ENCODE data around the gene LRGUK. TPM values are rescaled to one million over a fixed set of nuclear protein-coding genes. Genes with fewer than 3 reads are reported as not detected.
"Not testable (repeated sequence)": the region's sequence is repeated elsewhere in the genome, so short reads cannot be mapped to it uniquely, and the experiment has no call there.

LRGUK gene
- total RNA-seq, 1 experiment from 2014 or later, result 1.5 TPM

DNA sequence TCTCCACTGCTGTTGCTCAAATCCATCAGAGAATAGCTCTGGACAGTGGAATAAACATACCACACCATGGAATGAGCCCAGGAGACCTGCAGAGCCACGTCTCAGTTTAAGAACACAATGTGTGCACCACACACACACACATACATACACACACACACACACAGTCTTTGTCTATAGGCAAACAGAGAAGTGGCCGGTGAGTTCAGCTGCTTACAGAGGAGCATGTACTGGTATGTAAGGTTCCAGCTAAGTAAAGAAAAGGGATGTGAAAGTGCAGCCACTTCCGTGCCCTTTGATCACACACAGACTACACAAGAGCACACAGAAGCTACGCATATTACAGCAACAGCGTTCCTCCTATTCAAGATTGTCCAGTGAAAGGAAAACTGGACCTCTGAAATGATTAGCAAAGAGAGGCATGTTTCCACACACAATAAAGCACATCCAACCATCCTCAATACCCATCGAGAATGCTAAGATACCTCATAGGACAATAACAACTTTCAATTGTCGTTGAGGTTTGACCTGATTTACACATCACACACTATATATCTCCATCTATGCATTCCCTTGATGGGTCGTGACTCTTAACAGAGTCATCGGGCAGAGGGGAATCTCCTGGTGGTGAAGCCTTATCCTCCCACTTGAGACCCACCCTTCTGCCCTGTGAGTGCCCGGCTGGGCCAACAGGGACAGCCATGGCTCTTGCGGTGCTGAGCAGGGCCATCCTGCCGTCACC, 166.0 kb downstream of the LRGUK start:
- Histone ChIP-seq H2BK15ac (ENCODE audit: low read depth, low read length) (no peak overlapping the region), H3K4me2 (ENCODE audit: insufficient read depth, insufficient read length, low read length) (no peak overlapping the region), H4K8ac (replicated peaks; ENCODE audit: insufficient read length, low read depth, low read length) (no peak overlapping the region), H2BK12ac (ENCODE audit: insufficient read length, low read depth, low read length) (no peak overlapping the region), H3K23ac (ENCODE audit: insufficient read length, low read depth, low read length) (no peak overlapping the region), H3K23me2 (ENCODE audit: insufficient read length, low read depth, low read length, poor library complexity, severe bottlenecking) (no peaks in the 10 kb centered on the region), H4K20me1 (ENCODE audit: control insufficient read depth, insufficient read depth, insufficient read length) (no peaks in the 10 kb centered on the region), H3T11ph (ENCODE audit: low read length) (no peak overlapping the region), H2BK5ac (ENCODE audit: insufficient read length, low read length) (no peak overlapping the region), H3K9ac (ENCODE audit: extremely low read depth, insufficient read length, low read length) (no peak overlapping the region), H3K56ac (ENCODE audit: insufficient read length, low read depth, low read length) (no peak overlapping the region), H2AFZ (ENCODE audit: low read length) (no peak overlapping the region), H4K5ac (ENCODE audit: insufficient read length, low read depth, low read length) (no peak overlapping the region), H3K27ac (ENCODE audit: insufficient read length, low read depth, low read length) (no peak overlapping the region), H2AK5ac (ENCODE audit: insufficient read length, low read length) (no peak overlapping the region), H3K18ac (ENCODE audit: insufficient read length, low read depth, low read length) (no peak overlapping the region), H2BK20ac (ENCODE audit: low read depth, low read length, poor library complexity, severe bottlenecking) (no peak overlapping the region), H3K4ac (ENCODE audit: low read depth, low read length) (no peak overlapping the region), H4K91ac (ENCODE audit: insufficient read length, low read depth, low read length) (no peak overlapping the region), H3K4me1 (ENCODE audit: insufficient read depth, low read length) (no peaks in the 10 kb centered on the region), H3K9me3 (ENCODE audit: control insufficient read depth, low read depth, low read length) (no peaks in the 10 kb centered on the region), H2BK120ac (ENCODE audit: low read depth, low read length, poor library complexity, severe bottlenecking) (no peak overlapping the region), H3K14ac (ENCODE audit: insufficient read depth, low read length) (no peak overlapping the region), H3K27me3 (ENCODE audit: insufficient read depth, low read length) (no peaks in the 10 kb centered on the region), H3K79me2 (ENCODE audit: insufficient read depth, low read length) (no peaks in the 10 kb centered on the region), H3K79me1 (ENCODE audit: insufficient read depth, low read depth, low read length, poor library complexity, severe bottlenecking) (no peaks in the 10 kb centered on the region)
- DNase-seq, result no peak
- Mint-ChIP-seq H3K36me3 (ENCODE audit: insufficient read depth in 1 of 3, low read depth in 3 of 3) (peaks cover 19 to 35% (median 31%) of the 10 kb centered on the region in 3 experiments; a peak in 6 of 7 replicates), H3K4me1 (peaks cover 9 to 11% of the 10 kb centered on the region in 2 experiments; a peak in 3 of 4 replicates), H3K27ac (no peak overlapping the region), H3K27me3 (ENCODE audit: low read depth) (no peaks in the 10 kb centered on the region), H3K9me3 (no peaks in the 10 kb centered on the region), H3K4me3 (no peak overlapping the region)
- no CpG with 5 or more reads among the region's 12 CpGs for WGBS (ENCODE audit: extremely low coverage, insufficient read length, low lambda C conversion rate)
- TF ChIP-seq, protein P1, sequence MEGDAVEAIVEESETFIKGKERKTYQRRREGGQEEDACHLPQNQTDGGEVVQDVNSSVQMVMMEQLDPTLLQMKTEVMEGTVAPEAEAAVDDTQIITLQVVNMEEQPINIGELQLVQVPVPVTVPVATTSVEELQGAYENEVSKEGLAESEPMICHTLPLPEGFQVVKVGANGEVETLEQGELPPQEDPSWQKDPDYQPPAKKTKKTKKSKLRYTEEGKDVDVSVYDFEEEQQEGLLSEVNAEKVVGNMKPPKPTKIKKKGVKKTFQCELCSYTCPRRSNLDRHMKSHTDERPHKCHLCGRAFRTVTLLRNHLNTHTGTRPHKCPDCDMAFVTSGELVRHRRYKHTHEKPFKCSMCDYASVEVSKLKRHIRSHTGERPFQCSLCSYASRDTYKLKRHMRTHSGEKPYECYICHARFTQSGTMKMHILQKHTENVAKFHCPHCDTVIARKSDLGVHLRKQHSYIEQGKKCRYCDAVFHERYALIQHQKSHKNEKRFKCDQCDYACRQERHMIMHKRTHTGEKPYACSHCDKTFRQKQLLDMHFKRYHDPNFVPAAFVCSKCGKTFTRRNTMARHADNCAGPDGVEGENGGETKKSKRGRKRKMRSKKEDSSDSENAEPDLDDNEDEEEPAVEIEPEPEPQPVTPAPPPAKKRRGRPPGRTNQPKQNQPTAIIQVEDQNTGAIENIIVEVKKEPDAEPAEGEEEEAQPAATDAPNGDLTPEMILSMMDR (conservative IDR thresholded peaks at IDR 0.05), result no peak

DNA sequence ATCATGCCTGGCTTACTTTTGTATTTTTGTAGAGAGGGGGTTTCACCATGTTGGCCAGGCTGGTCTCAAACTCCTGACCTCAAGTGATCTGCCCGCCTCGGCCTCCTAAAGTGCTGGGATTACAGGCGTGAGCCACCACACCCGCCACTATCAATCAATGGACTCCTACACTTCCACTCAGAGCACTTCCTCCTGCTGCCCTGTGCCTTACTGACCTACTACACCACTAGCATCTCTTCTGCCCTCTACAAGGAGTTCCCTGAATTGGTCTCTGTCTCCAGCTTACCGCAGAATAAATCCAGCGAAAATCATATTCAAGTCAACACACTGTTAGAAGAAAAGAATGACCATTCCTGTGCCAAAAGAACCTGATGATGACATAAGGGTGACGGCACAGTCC, 168.8 kb downstream of the LRGUK start:
- H3K14ac ChIP-seq (ENCODE audit: insufficient read depth, low read length); H3K23me2 ChIP-seq (ENCODE audit: insufficient read length, low read depth, low read length, poor library complexity, severe bottlenecking); H2BK5ac ChIP-seq (ENCODE audit: insufficient read length, low read length); H4K5ac ChIP-seq (ENCODE audit: insufficient read length, low read depth, low read length); H3K27me3 Mint-ChIP-seq (ENCODE audit: low read depth); H3K18ac ChIP-seq (ENCODE audit: insufficient read length, low read depth, low read length); H2AFZ ChIP-seq (ENCODE audit: low read length); H3K79me2 ChIP-seq (ENCODE audit: insufficient read depth, low read length); H2BK12ac ChIP-seq (ENCODE audit: insufficient read length, low read depth, low read length); H3K9me3 Mint-ChIP-seq; DNase-seq; H3K4ac ChIP-seq (ENCODE audit: low read depth, low read length); H2BK15ac ChIP-seq (ENCODE audit: low read depth, low read length); H3K79me1 ChIP-seq (ENCODE audit: insufficient read depth, low read depth, low read length, poor library complexity, severe bottlenecking); H3K4me3 Mint-ChIP-seq; H2BK120ac ChIP-seq (ENCODE audit: low read depth, low read length, poor library complexity, severe bottlenecking); H3K27ac Mint-ChIP-seq; H3K23ac ChIP-seq (ENCODE audit: insufficient read length, low read depth, low read length); H2BK20ac ChIP-seq (ENCODE audit: low read depth, low read length, poor library complexity, severe bottlenecking); H3K9ac ChIP-seq (ENCODE audit: extremely low read depth, insufficient read length, low read length); H4K20me1 ChIP-seq (ENCODE audit: control insufficient read depth, insufficient read depth, insufficient read length); H3K56ac ChIP-seq (ENCODE audit: insufficient read length, low read depth, low read length); H3T11ph ChIP-seq (ENCODE audit: low read length); H3K27ac ChIP-seq (ENCODE audit: insufficient read length, low read depth, low read length); H4K91ac ChIP-seq (ENCODE audit: insufficient read length, low read depth, low read length); H3K4me2 ChIP-seq (ENCODE audit: insufficient read depth, insufficient read length, low read length); H2AK5ac ChIP-seq (ENCODE audit: insufficient read length, low read length); H3K9me3 ChIP-seq (ENCODE audit: control insufficient read depth, low read depth, low read length); H3K4me1 Mint-ChIP-seq; H3K27me3 ChIP-seq (ENCODE audit: insufficient read depth, low read length); H4K8ac ChIP-seq (replicated peaks; ENCODE audit: insufficient read length, low read depth, low read length); H3K4me1 ChIP-seq (ENCODE audit: insufficient read depth, low read length): not testable (repeated sequence)
- no CpG with 5 or more reads among the region's 7 CpGs for WGBS (ENCODE audit: extremely low coverage, insufficient read length, low lambda C conversion rate)
- peaks cover 22 to 57% (median 49%) of the 10 kb centered on the region in 3 experiments; a peak in 6 of 7 replicates for H3K36me3 Mint-ChIP-seq (ENCODE audit: insufficient read depth in 1 of 3, low read depth in 3 of 3)
